ENCODE data around the gene KSR1.

The KSR1 gene

DNA sequence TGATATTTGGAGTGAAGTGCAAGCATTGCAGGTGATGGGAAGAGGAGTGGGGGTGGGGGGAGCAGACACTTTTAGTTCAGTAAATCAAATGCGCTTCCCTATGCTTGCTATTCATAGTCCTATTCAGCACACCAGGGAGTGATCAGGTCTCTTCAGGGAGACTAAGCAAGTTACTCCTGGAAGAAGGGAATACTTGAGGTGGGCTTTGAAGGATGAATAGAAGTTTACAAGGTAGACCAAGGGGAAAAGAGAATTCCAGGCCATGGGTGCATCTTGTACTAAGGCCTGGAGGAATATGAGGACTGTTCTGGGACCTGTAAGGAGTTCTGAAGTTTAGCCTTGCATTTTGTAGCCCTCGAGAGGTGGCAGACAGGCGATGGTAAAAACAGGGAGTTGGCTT lies 134.6 kb downstream of the KSR1 start:
- DNase-seq (ENCODE audit: low read depth in 2 of 2): no peak

DNA sequence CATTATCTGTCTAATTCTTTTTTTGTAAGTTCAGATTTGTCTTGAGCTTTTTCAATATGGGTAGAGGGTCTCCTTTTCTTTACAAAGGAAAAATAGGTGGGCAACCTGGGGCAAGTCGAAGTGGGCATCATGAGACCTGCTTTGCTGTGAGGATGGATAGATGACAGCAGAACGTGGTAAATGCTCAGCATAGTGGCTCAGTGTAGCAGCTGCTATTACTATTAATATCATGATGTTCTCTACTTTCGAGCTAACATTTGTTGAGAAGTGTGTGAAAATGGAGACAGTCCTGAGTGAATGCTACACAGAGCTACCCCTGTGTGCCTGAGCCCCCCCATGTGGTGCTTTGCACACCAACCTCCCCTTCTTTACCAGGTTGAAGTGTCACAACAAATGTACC lies 135.7 kb downstream of the KSR1 start:
- DNase-seq (ENCODE audit: low read depth in 2 of 2): no peak

DNA sequence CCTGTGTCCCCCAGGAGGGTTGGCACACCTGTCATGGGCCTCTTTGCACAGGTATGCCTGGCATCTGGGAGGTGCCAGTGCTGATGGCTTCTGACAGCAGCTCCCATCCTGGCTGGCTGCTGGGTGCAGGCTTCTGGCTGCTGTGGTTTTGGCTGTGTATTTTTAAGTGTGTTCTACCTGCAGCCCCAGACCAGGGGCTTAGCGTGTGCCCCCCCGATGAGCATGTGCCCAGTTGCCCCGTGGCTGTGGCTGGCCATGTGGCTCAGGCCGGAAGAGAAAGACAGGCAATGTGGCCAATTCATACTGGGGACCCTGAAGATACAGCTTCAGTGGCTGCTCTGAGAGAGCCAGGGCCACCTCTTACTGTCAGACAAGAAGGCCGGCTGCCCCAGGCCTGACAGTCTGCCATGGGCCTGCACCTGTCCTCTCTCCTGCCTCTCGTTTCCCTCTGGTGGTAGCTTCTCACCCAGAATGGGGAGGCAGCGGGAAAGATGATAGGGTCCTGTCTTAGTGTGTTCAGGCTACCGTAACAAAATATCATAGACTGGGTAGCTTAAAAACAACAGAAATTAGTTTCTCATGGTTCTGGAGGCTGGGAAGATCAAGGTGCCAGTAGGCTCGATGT lies 137.1 kb downstream of the KSR1 start:
- no peak for DNase-seq (ENCODE audit: low read depth in 2 of 2)

DNA sequence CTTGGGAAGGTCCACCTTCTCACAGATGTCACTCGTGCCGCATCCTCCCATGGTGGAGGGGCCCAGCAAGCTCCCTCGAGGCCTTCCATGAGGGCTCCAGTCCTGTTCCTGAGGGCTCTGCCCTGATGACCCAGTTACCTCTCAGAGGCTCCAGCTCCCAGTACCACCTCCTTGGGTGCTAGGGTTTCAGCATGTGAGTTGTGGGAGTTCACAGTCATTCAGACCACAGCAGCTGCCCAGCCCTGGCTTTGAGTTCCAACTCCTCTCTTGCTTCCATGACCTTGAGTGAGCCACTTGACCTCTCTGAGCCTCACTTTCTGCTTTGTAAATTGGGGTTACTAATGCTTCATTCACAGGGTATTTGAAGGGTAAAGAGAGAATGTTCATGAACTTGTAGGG lies 137.6 kb downstream of the KSR1 start:
- no peak for DNase-seq (ENCODE audit: low read depth in 2 of 2)

DNA sequence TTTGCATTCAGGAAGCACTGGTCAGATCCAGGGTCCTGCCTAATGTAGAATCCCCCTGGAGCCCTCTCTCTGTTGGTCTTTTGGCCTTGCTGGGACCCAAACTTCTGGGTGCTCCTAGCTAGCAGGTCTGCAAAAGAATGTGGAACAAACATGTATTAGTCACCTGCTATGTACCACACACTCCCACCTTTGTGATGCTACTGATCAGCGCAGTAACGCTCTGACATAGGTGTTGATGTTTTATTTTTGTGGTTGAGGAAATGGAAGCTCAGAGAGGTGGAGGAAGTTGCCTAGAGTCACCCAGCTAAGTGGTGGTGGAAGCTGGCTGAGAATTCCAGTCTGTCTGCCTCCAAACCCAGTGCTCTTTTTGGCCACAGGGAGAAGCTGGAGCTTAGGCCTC lies 139.0 kb downstream of the KSR1 start:
- no peak for DNase-seq (ENCODE audit: low read depth in 2 of 2)

DNA sequence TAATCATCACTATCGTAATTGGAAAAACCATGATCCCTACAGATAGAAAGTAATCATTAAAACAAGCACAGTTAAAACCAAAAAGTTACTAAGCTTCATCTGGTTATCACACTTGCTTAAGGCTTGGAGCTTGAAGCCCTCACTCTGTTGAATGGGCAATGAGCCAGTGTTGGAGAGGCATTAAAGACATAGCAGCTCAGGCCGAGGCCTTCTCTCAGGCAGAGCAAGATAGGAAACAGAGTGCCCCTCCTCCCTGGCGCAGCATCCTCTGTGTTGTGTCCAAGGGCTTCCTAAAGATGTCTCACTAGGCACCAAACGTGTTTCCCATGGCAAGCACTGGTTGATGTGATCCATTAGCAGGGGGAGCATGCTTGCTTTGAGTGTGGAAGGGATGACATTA lies 139.8 kb downstream of the KSR1 start:
- DNase-seq (ENCODE audit: low read depth in 2 of 2): no peak

DNA sequence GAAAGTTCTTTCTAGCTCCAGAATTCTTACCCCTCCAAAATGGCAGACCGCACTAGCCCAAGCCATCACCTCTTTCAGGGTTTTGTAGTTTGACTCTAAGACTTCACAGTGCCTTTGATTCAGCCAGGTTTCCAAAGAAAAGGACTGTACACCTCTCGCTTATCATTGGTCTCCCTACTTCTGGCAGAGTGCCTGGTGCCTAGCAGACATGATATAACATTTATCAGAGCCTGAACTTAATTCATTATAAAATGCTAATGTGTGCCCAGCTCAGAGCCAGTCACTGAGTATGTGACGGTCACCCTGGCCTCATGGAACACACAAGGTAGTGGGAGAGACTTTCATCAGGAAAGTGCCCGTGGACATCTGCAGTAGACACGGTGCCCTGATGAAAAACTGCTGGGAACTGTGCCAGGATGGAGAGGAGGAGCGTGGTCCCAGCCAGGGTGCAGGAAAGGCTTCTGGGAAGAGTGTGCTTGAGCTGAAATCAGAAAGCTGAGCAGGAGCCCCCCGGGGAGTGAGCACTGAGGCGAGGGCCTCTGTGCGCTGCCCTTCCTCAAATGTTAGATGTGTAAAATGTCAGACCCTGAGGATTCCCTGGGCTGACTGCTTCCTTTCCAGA lies 140.4 kb downstream of the KSR1 start:
- no peak for DNase-seq (ENCODE audit: low read depth in 2 of 2)

DNA sequence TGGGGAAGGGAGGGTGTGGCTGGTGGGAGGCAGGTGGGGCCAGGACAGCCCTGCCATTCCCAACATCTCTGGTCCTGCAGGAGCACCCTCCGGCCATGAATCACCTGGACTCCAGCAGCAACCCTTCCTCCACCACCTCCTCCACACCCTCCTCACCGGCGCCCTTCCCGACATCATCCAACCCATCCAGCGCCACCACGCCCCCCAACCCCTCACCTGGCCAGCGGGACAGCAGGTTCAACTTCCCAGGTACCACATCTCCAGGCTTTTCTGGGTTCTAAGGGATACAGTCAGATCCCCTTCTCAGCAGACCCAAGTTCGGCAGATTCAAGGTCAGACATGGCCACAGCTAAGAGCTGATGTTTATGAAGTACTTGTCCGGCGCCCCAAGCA lies 140.9 kb downstream of the KSR1 start:
- DNase-seq (ENCODE audit: low read depth in 2 of 2): no peak

DNA sequence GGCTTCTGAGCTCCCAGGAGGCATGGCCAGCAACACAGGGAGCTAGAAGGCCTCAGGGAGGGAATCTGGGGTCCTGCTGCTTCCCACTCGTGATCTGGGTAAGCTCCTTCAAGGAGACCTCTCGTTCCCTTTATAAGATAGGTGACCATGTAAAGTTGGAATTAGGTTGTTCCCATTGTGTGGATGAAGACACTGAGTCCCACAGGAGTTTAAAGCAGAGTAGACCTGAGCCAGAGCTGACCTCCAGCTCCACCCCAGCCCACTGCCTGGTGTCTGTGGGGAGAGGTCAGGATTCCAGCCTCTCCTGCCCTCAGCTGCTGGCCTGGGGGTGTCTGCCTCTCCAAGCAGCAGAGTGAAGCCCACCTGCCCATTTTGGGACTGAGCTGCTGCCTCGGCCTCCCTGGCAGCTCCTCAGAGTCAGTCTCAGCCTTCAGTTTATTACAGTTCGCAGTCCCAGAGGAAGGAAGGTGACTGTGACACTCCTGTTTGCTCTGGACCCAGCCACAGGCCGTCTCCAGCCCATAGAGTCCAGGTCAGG lies 141.6 kb downstream of the KSR1 start:
- no peak for DNase-seq (ENCODE audit: low read depth in 2 of 2)

DNA sequence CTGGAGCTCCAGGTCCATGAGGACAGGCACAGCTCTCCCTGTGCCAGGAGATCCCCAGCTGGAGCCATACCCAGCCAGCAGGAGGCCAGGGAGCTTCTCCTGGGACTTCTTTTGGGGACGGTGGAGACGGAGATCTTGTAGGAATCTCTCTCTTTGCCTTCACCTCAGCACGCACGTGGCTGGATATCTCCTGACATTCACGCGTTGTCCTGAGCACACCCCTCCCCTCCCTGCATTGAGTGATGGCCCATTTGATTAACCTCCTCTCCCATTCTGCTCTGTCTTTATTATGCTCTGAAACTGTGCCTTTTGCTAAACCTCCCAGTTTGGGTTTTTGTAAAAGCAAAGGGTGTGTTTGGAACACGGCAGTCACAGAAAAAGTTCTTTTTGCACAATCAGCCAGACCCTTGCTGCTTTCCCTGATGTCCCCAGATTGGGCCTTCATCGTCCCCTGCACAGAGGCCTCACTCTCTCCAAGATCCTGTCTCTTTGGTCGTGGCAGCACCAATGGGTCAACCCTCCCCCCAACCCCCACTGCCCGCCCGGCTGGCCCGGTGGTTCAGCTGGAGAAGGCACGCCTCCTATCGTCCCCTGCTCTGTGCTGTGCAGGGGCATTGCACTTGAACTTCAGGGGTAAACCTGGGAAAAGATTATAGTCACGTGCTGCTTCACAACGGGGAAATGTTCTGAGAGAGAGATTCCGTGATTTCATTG lies 142.2 kb downstream of the KSR1 start:
- DNase-seq (ENCODE audit: low read depth in 2 of 2): no peak

DNA sequence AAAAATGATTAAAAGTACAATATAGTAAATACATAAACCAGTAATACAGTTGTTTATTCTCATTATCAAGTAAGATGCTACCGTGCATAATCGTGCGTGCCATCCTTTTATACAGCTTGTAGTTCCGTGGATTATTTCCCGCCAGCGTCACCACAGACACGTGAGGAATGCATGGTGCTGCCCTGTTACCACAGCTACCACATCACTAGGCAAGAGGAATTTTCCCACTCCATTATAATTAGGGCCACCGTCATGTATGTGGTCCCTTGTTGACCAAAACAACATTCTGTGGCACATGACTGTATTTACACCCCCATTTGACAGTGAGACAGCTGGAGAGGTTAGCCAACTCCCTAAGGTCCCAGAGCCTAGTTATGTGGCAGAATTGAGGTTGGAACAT lies 144.2 kb downstream of the KSR1 start:
- no peak for DNase-seq (ENCODE audit: low read depth in 2 of 2)

DNA sequence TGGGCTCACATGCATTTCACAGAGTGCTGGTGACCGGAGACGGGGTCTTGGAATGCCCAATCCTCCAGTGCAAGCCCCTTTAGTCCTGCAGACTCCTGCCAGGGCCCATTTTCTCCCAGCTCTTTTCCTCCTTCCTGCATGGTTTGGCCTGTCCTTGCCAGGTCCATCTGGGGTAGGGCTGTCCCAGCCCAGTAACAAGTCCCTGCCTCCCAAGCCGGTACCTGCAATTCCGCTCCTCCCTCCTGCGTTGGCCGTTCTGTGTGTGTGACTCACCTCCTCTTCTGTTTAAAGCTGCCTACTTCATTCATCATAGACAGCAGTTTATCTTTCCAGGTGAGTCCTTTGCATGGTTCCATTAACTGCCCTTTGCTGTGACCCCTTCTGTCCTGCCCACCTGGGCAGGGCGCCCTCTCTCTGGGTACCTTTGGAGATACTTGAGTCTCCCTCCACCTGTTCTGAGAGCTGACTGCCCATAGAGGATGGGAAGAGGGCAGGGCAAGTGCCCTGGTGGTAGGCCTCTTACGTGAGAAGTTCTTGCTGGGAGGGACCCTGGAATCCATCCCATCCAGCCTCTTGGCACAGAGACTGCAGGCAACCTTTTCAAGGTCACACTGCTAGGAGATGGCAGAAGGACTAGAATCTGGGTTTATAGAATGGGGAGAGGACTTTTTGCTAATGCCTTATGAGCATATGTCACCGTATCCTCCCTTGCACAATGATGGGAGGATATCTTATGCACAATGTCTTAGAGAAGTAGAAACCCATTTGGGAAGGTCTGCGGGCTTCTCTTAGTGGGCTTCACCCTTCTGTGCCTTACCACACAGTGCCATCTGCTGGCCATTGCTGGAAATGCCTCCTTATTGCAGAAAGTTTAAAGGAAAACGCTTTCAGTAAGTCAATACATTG lies 145.1 kb downstream of the KSR1 start:
- DNase-seq (ENCODE audit: low read depth in 2 of 2): peak; percentile 80 to 82

DNA sequence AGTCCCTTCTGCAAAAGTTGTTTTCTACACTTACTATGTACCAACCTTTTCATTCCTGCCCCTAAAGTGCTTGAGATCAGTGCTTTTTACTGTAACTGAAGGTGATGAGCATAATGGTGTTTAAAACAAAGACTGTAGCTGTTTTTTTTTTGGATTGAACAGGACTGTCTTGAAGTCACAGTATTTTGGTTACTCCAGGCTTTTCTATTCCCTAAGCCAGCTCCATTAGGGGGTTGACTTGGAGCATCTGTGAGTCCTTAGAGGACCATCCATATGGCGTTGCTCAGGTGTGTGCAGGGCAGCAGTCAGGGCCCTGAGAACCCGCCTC lies 145.7 kb downstream of the KSR1 start:
- DNase-seq (ENCODE audit: low read depth in 2 of 2): no peak

DNA sequence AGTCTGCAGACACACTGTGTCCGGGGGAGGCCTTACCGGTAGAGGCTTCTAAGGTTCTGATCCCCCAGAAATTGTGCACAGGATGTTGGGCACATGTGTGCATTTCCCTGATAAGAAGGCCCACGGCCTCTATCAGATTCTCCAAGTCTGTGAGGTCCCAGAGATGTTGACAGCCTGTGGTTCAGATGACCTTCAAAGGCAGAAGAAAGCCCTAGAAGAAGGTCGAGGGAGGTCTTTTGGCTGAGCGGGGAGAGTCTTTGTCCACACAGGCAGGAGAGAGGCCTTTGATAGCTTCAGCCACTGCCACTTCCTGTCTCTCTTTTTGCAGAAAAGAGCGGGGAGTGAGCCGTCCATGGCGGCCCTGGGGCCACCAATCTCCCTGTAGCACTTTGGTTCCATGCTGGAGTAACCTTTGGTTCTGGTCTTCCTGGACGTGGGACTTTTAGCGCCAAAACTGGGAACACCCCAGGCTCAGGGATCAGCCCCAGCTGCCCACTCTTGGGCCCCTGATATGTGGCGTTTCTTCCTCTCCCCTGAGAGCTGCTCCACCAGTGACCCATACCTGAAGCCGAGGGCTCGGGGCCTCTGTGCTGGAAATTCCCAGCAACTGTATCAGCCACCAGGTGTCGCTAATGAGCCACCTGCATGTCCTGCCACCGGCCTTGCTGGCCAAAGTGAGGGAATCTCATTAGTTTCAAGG lies 146.6 kb downstream of the KSR1 start:
- peak; percentile 66 to 68 for DNase-seq (ENCODE audit: low read depth in 2 of 2)

DNA sequence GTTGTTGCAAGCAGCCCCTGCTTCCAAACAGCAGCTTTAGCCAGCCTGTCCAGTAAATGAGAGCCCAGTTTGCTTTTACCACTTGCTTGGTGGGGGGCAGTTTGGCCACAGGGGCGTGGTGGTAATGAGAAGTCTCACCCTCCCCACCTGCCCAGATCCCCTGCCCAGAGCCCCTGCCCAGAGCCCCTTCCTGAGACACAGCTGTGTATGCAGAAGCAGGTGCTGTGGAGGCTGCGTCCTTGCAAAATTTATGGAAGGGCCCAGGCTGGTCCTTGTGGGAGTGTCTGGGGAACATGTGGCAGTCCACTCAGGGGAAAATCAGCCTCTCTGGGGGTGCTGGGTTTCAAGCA lies 147.1 kb downstream of the KSR1 start:
- no peak for DNase-seq (ENCODE audit: low read depth in 2 of 2)

DNA sequence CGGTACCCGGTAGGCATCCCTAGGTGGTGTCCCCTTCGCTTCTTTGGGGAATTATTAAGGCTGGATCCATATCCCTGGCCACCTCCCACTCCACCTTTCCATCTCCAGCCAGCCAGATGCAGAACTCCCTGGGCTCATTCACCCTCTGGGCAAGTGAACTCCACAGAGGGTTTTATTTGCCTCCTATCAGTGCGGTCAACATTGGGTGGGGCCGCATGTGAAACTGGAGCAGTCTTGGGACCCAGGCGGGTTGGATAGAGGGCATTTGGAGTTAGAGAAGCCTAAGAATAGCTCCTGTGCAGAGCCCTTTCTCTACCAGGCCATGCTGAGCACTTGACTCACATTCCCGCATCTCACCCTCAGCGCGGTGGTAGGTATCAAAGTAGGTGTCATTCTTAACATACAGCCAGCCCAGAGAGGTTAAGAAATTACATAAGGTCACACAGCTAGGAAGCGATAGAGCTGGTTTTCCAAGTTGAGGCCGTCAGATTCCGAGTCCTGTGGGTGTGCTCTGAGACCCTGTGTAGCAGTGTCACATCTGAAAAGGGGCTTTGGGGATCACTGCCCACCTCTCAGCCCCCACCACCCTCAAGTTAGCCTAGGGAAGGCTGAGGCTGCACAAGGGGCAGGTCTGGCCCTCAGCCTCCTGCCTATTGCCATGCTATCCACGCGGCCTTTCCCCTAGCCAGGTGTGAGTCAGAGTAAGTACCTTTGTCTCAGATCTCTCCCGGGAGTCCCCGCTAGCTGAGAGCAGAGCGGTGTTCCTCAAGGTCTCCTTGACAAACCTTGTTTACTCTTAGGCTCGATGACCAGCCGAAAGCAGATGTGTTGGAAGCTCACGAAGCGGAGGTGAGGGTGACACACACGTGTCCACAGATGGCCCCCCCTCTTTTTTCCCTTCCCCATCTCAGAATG lies 147.9 kb downstream of the KSR1 start:
- DNase-seq (ENCODE audit: low read depth in 2 of 2): no peak

DNA sequence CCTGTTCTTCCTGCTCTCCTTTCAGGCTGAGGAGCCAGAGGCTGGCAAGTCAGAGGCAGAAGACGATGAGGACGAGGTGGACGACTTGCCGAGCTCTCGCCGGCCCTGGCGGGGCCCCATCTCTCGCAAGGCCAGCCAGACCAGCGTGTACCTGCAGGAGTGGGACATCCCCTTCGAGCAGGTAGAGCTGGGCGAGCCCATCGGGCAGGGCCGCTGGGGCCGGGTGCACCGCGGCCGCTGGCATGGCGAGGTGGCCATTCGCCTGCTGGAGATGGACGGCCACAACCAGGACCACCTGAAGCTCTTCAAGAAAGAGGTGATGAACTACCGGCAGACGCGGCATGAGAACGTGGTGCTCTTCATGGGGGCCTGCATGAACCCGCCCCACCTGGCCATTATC lies 149.2 kb downstream of the KSR1 start:
- DNase-seq (ENCODE audit: low read depth in 2 of 2): no peak

DNA sequence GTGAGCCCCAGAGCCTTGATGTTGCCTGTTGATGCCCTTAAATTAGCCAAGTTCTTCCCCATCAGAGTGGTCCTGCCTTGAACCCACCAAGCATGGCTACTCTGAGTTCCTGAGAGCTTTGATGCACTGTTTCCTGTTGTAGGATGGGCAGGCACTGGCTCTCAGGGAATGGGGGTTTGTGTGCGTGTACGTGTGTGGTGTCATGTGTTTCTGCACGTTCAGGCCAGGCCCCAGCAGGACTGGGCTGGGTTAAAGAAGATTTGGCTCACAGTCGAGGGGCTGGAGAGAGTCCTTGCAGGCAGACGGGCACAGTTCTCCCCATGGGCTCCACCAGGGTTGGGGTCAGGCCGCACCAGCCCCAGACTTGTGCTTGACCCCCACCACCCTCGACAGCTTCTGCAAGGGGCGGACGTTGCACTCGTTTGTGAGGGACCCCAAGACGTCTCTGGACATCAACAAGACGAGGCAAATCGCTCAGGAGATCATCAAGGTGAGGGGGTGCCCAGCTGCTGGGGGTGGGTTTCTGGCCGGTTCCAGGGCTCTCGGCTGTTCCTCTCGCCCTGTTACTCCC lies 151.4 kb downstream of the KSR1 start:
- DNase-seq (ENCODE audit: low read depth in 2 of 2): no peak

DNA sequence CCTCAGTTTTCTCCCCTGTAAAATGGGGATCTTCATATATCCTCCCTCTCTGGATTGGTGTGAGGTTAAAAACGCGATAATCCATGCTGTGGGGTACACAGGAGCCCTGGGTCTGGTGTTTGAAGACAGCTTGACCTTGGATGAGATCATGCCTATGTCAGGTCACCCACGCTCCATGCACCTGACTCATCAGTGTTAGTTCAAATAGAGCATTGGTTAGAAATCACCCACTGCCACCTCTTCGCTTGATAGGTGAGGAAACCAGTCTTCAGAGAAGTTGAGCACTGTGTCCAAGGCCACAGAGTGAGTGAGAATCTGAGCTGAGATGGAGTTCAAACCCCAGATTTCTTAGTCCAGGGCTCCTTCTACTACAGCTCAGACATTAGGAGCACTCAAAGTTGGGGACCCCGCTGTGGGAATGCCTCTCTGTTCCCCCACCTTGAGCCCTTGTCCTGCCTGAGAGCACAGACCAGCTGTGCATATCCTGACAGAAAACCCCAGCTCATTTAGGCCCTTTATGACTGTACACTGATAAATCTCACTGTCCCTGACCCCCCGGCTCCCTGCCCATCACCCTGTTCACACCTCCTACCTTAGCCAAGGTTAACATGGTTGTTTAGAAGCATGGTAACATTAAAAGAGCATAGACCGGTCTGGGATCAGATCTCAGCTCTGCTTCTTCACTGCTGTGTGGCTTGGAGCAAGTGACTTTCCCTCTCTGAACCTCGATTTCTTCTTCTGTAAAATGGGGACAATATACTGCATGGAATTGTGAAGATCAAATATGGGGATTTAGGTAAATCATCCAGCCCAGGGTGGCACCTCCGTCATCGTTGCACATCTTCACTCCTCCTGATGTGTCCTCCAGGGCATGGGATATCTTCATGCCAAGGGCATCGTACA lies 152.3 kb downstream of the KSR1 start:
- no peak for DNase-seq (ENCODE audit: low read depth in 2 of 2)
